Activated CD4-positive, alpha-beta memory T cell treated with anti-CD3 and anti-CD28 coated beads for 36 hours (primary cell): Measurements from ENCODE around the gene MRPL21. TPM values are rescaled to one million over a fixed set of nuclear protein-coding genes. Genes with fewer than 3 reads are reported as not detected.

Experiments
- CTCF ChIA-PET: fragments of 350-600 bp; sonication (Branson Sonifier 250); formaldehyde crosslinking; loops from one replicate; lab custom pipeline; 2021; ENCODE audit warnings: antibody characterized with exemption, inconsistent platforms; lab: Charles Lee
- POLR2A ChIA-PET: fragments of 350-600 bp; sonication (Branson Sonifier 250); formaldehyde crosslinking; loops from one replicate; lab custom pipeline; 2021; ENCODE audit warnings: antibody characterized with exemption; lab: Charles Lee
- DNase-seq: peaks from one replicate; pipeline ENCODE4 v3.0.0-alpha.2; 2020
- H3K27ac Mint-ChIP-seq: one replicate; pipeline ENCODE4 v1.8.0; 2021; ENCODE audit warnings: mixed read lengths
- H3K27me3 Mint-ChIP-seq: one replicate; pipeline ENCODE4 v1.8.0; 2021; ENCODE audit warnings: mixed read lengths
- H3K36me3 Mint-ChIP-seq: one replicate; pipeline ENCODE4 v1.8.0; 2021; ENCODE audit warnings: mixed read lengths
- H3K4me1 Mint-ChIP-seq: one replicate; pipeline ENCODE4 v1.8.0; 2021; ENCODE audit warnings: low read depth, mixed read lengths
- H3K4me3 Mint-ChIP-seq: one replicate; pipeline ENCODE4 v1.8.0; 2021; ENCODE audit warnings: mild to moderate bottlenecking, mixed read lengths
- H3K9me3 Mint-ChIP-seq: one replicate; pipeline ENCODE4 v1.8.0; 2021; ENCODE audit warnings: mixed read lengths
- intact Hi-C: fragments of 100-400 bp; cut with micrococcal nuclease; formaldehyde crosslinking; loops from one replicate; pipeline ENCODE4 v1.15.1; 2023
- total RNA-seq, 2 experiments: library from RNA; stranded (reverse); gene quantifications; one replicate each; pipeline ENCODE4 v1.2.3, GENCODE V29; 2021

The MRPL21 gene
- total RNA-seq, 2 experiments from 2014 or later, result 80.7 to 86.0 TPM

GRCh38 chr11:68914761-68915160, 11.1 kb upstream of the MRPL21 start:
- intact Hi-C loops, result no loop called here
- POLR2A ChIA-PET, result no interaction called here
- no peaks in the 10 kb centered on the region for H3K27me3 Mint-ChIP-seq
- no peak overlapping the region for H3K4me3 Mint-ChIP-seq
- CTCF ChIA-PET, result no interaction called here
- H3K4me1 Mint-ChIP-seq, result no peaks in the 10 kb centered on the region
- H3K27ac Mint-ChIP-seq, result no peak overlapping the region
- no peaks in the 10 kb centered on the region for H3K9me3 Mint-ChIP-seq
- H3K36me3 Mint-ChIP-seq, result peaks cover 54% of the 10 kb centered on the region
- DNase-seq, result no peak

DNA sequence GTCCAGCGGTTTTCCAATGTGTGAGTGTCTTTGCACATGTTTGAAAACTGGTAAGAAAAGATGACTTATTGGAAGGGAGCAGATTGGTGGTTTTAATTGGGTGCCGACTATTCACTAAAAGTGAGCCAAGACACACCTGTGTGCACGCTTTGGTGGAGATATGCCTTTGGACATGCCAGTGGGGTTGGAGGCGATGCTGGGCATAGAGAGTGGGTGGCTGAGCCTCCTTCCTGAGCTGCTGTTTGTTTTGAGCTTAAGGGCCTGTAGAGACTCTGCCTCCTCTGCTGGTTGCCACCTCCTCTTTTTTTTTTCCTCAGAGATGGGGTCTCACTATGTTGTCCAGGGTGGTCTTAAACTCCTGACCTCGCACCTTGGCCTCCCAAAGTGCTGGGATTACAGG, 9.6 kb upstream of the MRPL21 start:
- DNase-seq, result no peak
- Mint-ChIP-seq H3K9me3 (no peaks in the 10 kb centered on the region), H3K27me3 (no peaks in the 10 kb centered on the region), H3K4me3 (no peak overlapping the region), H3K36me3 (peaks cover 53% of the 10 kb centered on the region), H3K27ac (no peak overlapping the region), H3K4me1 (no peaks in the 10 kb centered on the region)
- POLR2A ChIA-PET, result interaction anchor here (0.6 to 0.9 kb wide), 2 partner anchors 74 to 267 kb away, joined by 5 to 6 read pairs; no protein-coding TSS in a partner anchor
- intact Hi-C loops, result no loop called here
- CTCF ChIA-PET, result no interaction called here

DNA sequence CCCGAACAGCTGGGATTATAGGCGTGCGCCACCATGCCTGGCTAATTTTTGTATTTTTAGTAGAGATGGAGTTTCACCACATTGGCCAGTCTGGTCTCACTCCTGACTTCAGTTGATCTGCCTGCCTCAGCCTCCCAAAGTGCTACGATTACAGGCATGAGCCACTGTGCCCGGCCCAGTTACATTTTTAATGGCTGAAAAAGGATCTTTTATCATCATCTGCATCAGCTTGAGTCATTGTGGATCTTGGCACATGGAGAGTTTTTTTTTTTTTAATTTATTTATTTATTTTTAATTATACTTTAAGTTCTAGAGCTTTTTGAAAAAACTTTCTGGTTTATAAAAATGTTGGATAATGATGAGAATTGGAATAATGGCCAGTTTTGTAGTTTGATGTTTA, 8.6 kb upstream of the MRPL21 start:
- no peaks in the 10 kb centered on the region for H3K4me1 Mint-ChIP-seq
- CTCF ChIA-PET, result no interaction called here
- no peaks in the 10 kb centered on the region for H3K9me3 Mint-ChIP-seq
- DNase-seq, result no peak
- no peaks in the 10 kb centered on the region for H3K27me3 Mint-ChIP-seq
- H3K27ac Mint-ChIP-seq, result no peak overlapping the region
- POLR2A ChIA-PET, result no interaction called here
- H3K4me3 Mint-ChIP-seq, result no peak overlapping the region
- intact Hi-C loops, result no loop called here
- H3K36me3 Mint-ChIP-seq, result peaks cover 53% of the 10 kb centered on the region

DNA sequence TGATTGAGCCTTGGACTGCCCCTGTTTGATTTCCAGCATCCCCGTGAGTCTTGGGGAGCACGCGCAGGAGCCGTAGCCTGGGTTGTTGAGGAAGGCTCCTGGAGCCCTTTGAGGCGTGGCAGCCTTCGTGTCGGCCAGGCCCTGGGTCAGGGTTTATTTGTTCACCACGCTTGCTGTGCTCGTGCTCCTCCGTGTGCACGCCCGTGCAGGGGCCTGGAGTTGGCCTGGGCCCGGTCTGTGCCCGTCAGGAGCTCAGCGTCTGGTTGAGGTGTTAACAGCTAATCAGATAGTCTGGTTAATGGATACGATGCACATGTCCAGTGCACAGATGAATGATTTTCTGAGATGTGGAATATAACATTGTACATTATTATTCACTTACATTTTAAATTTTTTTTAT, 8.1 kb upstream of the MRPL21 start:
- intact Hi-C loops, result no loop called here
- H3K27me3 Mint-ChIP-seq, result no peaks in the 10 kb centered on the region
- H3K4me1 Mint-ChIP-seq, result no peaks in the 10 kb centered on the region
- H3K27ac Mint-ChIP-seq, result no peak overlapping the region
- H3K36me3 Mint-ChIP-seq, result peaks cover 52% of the 10 kb centered on the region
- ChIA-PET CTCF (no interaction called here), POLR2A (no interaction called here)
- no peaks in the 10 kb centered on the region for H3K9me3 Mint-ChIP-seq
- no peak overlapping the region for H3K4me3 Mint-ChIP-seq
- no peak for DNase-seq

GRCh38 chr11:68910965-68911364, 7.3 kb upstream of the MRPL21 start:
- Mint-ChIP-seq H3K4me3 (no peak overlapping the region), H3K27me3 (no peaks in the 10 kb centered on the region), H3K4me1 (peaks cover 3% of the 10 kb centered on the region), H3K36me3 (peaks cover 45% of the 10 kb centered on the region), H3K9me3 (no peaks in the 10 kb centered on the region), H3K27ac (no peak overlapping the region)
- intact Hi-C loops, result no loop called here
- ChIA-PET POLR2A (no interaction called here), CTCF (no interaction called here)
- DNase-seq, result no peak

- no peaks in the 10 kb centered on the region for H3K9me3 Mint-ChIP-seq
- POLR2A ChIA-PET, result no interaction called here
- intact Hi-C loops, result no loop called here
- no peak overlapping the region for H3K4me3 Mint-ChIP-seq
- H3K36me3 Mint-ChIP-seq, result peaks cover 37% of the 10 kb centered on the region
- H3K27me3 Mint-ChIP-seq, result no peaks in the 10 kb centered on the region
- CTCF ChIA-PET, result no interaction called here
- no peak for DNase-seq
- H3K27ac Mint-ChIP-seq, result no peak overlapping the region
- H3K4me1 Mint-ChIP-seq, result peaks cover 18% of the 10 kb centered on the region
Observed at GRCh38 chr11:68908273-68908672, 4.6 kb upstream of the MRPL21 start.

- no peaks in the 10 kb centered on the region for H3K9me3 Mint-ChIP-seq
- CTCF ChIA-PET, result no interaction called here
- intact Hi-C loops, result no loop called here
- no peaks in the 10 kb centered on the region for H3K27me3 Mint-ChIP-seq
- peaks cover 25% of the 10 kb centered on the region for H3K36me3 Mint-ChIP-seq
- no peak overlapping the region for H3K27ac Mint-ChIP-seq
- POLR2A ChIA-PET, result no interaction called here
- peaks cover 37% of the 10 kb centered on the region for H3K4me1 Mint-ChIP-seq
- H3K4me3 Mint-ChIP-seq, result peak overlapping the region; percentile 91
- DNase-seq, result no peak
Observed at GRCh38 chr11:68905421-68906360, 2.1 kb upstream of the MRPL21 start.

- POLR2A ChIA-PET, result no interaction called here
Observed at GRCh38 chr11:68904248-68904847, 716 bp upstream of the MRPL21 start.

DNA sequence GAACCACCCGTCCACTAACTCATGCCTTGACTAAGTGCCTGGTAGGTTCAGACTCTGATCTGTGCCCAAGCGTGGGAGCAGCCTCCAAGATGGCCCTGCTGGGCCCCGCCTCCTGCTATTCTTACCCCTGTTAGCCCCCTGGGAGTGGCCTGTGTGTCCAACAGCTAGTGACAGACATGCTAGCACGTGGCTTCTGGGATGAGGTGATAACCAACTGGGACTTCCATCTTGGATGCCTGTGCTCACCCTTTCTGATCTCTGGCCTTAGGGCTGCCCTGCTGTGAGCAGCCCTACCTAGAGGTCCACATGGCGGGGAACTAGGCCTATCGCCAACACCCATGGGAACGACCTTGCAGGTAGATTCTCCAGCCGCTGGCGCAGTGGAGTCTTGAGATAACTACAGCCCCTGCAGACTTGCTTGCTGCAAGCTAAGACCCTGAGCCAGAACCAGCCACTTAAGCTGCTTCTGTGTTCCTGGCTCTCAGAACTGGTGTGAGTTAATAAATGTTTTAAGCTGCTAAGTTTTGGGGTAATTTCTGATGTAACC, 2.7 kb downstream of the MRPL21 start:
- Mint-ChIP-seq H3K27me3 (no peaks in the 10 kb centered on the region), H3K4me3 (no peak overlapping the region), H3K4me1 (peaks cover 34% of the 10 kb centered on the region), H3K9me3 (no peaks in the 10 kb centered on the region), H3K27ac (no peak overlapping the region), H3K36me3 (peaks cover 19% of the 10 kb centered on the region)
- intact Hi-C loops, result no loop called here
- no peak for DNase-seq
- CTCF ChIA-PET, result interaction anchor here (1.1 kb wide), 1 partner anchor 11 kb away, joined by 4 read pairs; no protein-coding TSS in a partner anchor
- POLR2A ChIA-PET, result no interaction called here

More at GRCh38 chr11:68904248-68904847, 716 bp upstream of the MRPL21 start:
- no peaks in the 10 kb centered on the region for H3K9me3 Mint-ChIP-seq
- intact Hi-C loops, result no loop called here
- peaks cover 37% of the 10 kb centered on the region for H3K4me1 Mint-ChIP-seq
- H3K27ac Mint-ChIP-seq, result peak overlapping the region; percentile 74
- no peaks in the 10 kb centered on the region for H3K27me3 Mint-ChIP-seq
- CTCF ChIA-PET, result interaction anchor here (0.6 to 0.9 kb wide), 2 partner anchors 183 to 1834 kb away, joined by 3 read pairs; no protein-coding TSS in a partner anchor
- peak; percentile 48 for DNase-seq
- peaks cover 17% of the 10 kb centered on the region for H3K36me3 Mint-ChIP-seq
- peak overlapping the region; percentile 91 for H3K4me3 Mint-ChIP-seq

DNA sequence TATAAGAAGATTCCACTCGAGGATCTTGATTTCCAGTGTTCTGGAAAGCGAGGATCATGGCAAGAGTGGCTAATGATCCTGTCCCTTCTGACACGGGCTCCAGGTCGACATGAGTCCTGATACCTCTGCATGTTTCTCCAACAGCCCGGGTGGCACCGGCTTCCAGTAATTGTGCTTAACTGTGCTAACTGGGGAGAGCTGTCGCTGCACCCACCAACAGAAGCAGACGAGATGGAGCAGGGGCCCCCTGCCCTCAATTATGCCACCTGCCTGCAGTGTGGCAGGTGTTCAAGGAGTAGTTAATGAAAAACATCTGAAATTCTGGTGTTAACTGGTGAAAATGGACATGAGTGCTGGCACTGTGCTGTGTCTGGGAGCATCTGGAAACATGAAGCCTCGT, 6.2 kb downstream of the MRPL21 start:
- Mint-ChIP-seq H3K4me1 (peaks cover 12% of the 10 kb centered on the region), H3K36me3 (peaks cover 26% of the 10 kb centered on the region), H3K4me3 (no peak overlapping the region), H3K9me3 (no peaks in the 10 kb centered on the region), H3K27ac (no peak overlapping the region), H3K27me3 (no peaks in the 10 kb centered on the region)
- no peak for DNase-seq
- intact Hi-C loops, result no loop called here
- CTCF ChIA-PET, result interaction anchor here (0.6 kb wide), 1 partner anchor 313 kb away, joined by 3 read pairs; no protein-coding TSS in a partner anchor
- POLR2A ChIA-PET, result no interaction called here

- intact Hi-C loops, result no loop called here
- Mint-ChIP-seq H3K27ac (no peak overlapping the region), H3K4me1 (peaks cover 2% of the 10 kb centered on the region), H3K9me3 (no peaks in the 10 kb centered on the region), H3K36me3 (peaks cover 30% of the 10 kb centered on the region), H3K27me3 (no peaks in the 10 kb centered on the region), H3K4me3 (no peak overlapping the region)
- POLR2A ChIA-PET, result no interaction called here
- no peak for DNase-seq
- CTCF ChIA-PET, result no interaction called here
Observed at GRCh38 chr11:68896171-68896959, 7.3 kb downstream of the MRPL21 start.

DNA sequence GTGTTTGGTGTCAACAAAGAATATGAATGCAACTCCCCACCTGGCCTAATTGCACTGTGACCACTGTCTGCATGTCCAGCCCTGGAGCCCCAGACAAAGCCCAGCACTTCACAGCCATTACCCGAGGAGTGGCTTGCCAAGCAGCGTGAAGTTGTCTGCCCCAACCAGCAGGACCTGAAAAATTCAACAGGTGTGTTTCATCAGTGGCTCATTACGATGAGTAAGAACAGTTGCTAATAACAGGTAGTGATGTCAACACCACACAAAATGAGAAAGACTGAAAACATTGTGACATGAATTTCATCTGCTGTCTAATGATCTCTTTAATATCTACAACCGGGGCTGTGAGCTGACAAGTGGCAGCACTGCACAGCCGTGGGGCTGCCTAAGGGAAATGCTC, 10.3 kb downstream of the MRPL21 start:
- DNase-seq, result no peak
- Mint-ChIP-seq H3K4me3 (no peak overlapping the region), H3K27me3 (no peaks in the 10 kb centered on the region), H3K36me3 (peaks cover 44% of the 10 kb centered on the region), H3K9me3 (no peaks in the 10 kb centered on the region), H3K27ac (no peak overlapping the region), H3K4me1 (peaks cover 2% of the 10 kb centered on the region)
- intact Hi-C loops, result no loop called here
- POLR2A ChIA-PET, result no interaction called here
- CTCF ChIA-PET, result no interaction called here
